Gastroesophageal sphincter (tissue), 4 donors: Measurements from ENCODE around the gene SLC6A5. TPM values are rescaled to one million over a fixed set of nuclear protein-coding genes. Genes with fewer than 3 reads are reported as not detected.

ENCODE experiments used
- ATAC-seq: fragments of 150-250 bp; one replicate; pipeline ENCODE4 v1.9.1; 2016; ENCODE audit warnings: mild to moderate bottlenecking, moderate library complexity
- H3K27ac ChIP-seq, 4 donors: fragments of 200-600 bp; sonication (generic) in 3 of 4; 1 replicate in 3 of 4; 2 replicates in 1 of 4; pipeline ENCODE4 v1.5.1; 2016 to 2019
- H3K27me3 ChIP-seq: fragments of 200-600 bp; sonication (generic); one replicate; pipeline ENCODE4 v1.5.1; 2019
- H3K36me3 ChIP-seq, 2 donors: fragments of 200-600 bp; sonication (generic); one replicate each; pipeline ENCODE4 v1.5.1; 2019; ENCODE audit warnings: control low read depth in 1 of 2
- H3K4me1 ChIP-seq, 3 donors: fragments of 200-600 bp; sonication (generic); 1 replicate in 2 of 3; 2 replicates in 1 of 3; pipeline ENCODE4 v1.5.1; 2016 to 2019; ENCODE audit warnings: control low read depth in 2 of 3
- H3K4me3 ChIP-seq, 2 donors: fragments of 200-600 bp; sonication (generic); one replicate each; pipeline ENCODE4 v1.5.1; 2019; ENCODE audit warnings: mild to moderate bottlenecking in 1 of 2, moderate library complexity in 1 of 2
- H3K9me3 ChIP-seq, 3 donors: fragments of 200-600 bp; sonication (generic); one replicate each; pipeline ENCODE4 v1.5.1; 2017 to 2019; ENCODE audit warnings: control low read depth in 2 of 3
- CTCF ChIP-seq, 4 experiments: fragments of 200-600 bp in 2 of 4; fragments of 450-650 bp in 2 of 4; sonication (generic) in 1 of 4; IDR thresholded peaks; one replicate each; pipeline ENCODE4 v1.5.1; 2017 to 2019; ENCODE audit warnings: antibody characterized with exemption in 4 of 4, mild to moderate bottlenecking in 2 of 4, moderate library complexity in 2 of 4
- EP300 ChIP-seq: sonication (generic); formaldehyde crosslinking; IDR thresholded peaks from one replicate; pipeline ENCODE4 v1.6.1; 2017; ENCODE audit warnings: antibody characterized with exemption, mild to moderate bottlenecking
- POLR2A ChIP-seq, 2 donors: fragments of 450-650 bp; IDR thresholded peaks; one replicate each; pipeline ENCODE4 v1.6.1; 2017; ENCODE audit warnings: antibody characterized with exemption in 2 of 2, mild to moderate bottlenecking in 2 of 2, moderate library complexity in 1 of 2
- POLR2AphosphoS5 ChIP-seq: sonication (generic); formaldehyde crosslinking; IDR thresholded peaks from one replicate; pipeline ENCODE4 v1.6.1; 2017; ENCODE audit warnings: antibody characterized with exemption
- whole genome bisulfite sequencing, 2 donors: methylation state at CpG; one replicate each; pipeline ENCODE4 v1.1.5; 2018; ENCODE audit warnings: low coverage in 1 of 2; 5-methylcytosine and 5-hydroxymethylcytosine counted together
- total RNA-seq, 4 donors: library from RNA; depleted of rRNA; stranded (reverse); fragments of >200 nt; gene quantifications; one replicate each; pipeline ENCODE4 v1.1.0, GENCODE V29; 2016

SLC6A5 gene
- total RNA-seq, 4 donors from 2014 or later = not detected

GRCh38 chr11:20631519-20632168, 32.2 kb downstream of the SLC6A5 start:
- H3K27ac ChIP-seq = no peak overlapping the region
- no peaks in the 10 kb centered on the region for H3K36me3 ChIP-seq
- ATAC-seq = no peak
- TF ChIP-seq EP300 (no peak), POLR2AphosphoS5 (no peak), POLR2A (IDR thresholded peaks at IDR 0.05) (no peak), CTCF (IDR thresholded peaks at IDR 0.05) (no peak)
- H3K9me3 ChIP-seq = peaks cover 0 to 10% (median 0%) of the 10 kb centered on the region in 3 donors
- no peak overlapping the region for H3K4me3 ChIP-seq
- H3K27me3 ChIP-seq = peaks cover 5% of the 10 kb centered on the region
- whole genome bisulfite sequencing, 2 donors = 68 to 73% methylated on average over 2 to 3 of the region's 5 CpGs
- no peaks in the 10 kb centered on the region for H3K4me1 ChIP-seq

GRCh38 chr11:20632169-20632532, 32.7 kb downstream of the SLC6A5 start:
- Histone ChIP-seq H3K27ac (no peak overlapping the region), H3K9me3 (peaks cover 0 to 10% (median 0%) of the 10 kb centered on the region in 3 donors), H3K36me3 (no peaks in the 10 kb centered on the region), H3K27me3 (peaks cover 4% of the 10 kb centered on the region), H3K4me1 (no peaks in the 10 kb centered on the region), H3K4me3 (no peak overlapping the region)
- 55 to 75% methylated on average over 1 of the region's 1 CpG for WGBS, 2 donors
- ATAC-seq = no peak
- no peak for TF ChIP-seq EP300
- no peak for TF ChIP-seq CTCF (IDR thresholded peaks at IDR 0.05)
- TF ChIP-seq POLR2A (IDR thresholded peaks at IDR 0.05) = no peak
- TF ChIP-seq POLR2AphosphoS5 = no peak

- H3K9me3 ChIP-seq = peaks cover 0 to 10% (median 0%) of the 10 kb centered on the region in 3 donors
- H3K4me3 ChIP-seq = no peak overlapping the region
- H3K4me1 ChIP-seq = no peaks in the 10 kb centered on the region
- no peaks in the 10 kb centered on the region for H3K27me3 ChIP-seq
- no peak for ATAC-seq
- TF ChIP-seq EP300 = no peak
- no peak for TF ChIP-seq CTCF (IDR thresholded peaks at IDR 0.05)
- no peak for TF ChIP-seq POLR2AphosphoS5
- no peak for TF ChIP-seq POLR2A (IDR thresholded peaks at IDR 0.05)
- WGBS, 2 donors = 90% methylated on average over 2 of the region's 5 CpGs; no CpG with 5 or more reads in 1 of the 2 donors
- H3K27ac ChIP-seq = no peak overlapping the region
- no peaks in the 10 kb centered on the region for H3K36me3 ChIP-seq
Measured at GRCh38 chr11:20634044-20634443, 34.6 kb downstream of the SLC6A5 start.

GRCh38 chr11:20634781-20635180, 35.4 kb downstream of the SLC6A5 start:
- no peak overlapping the region for H3K4me3 ChIP-seq
- no peaks in the 10 kb centered on the region for H3K4me1 ChIP-seq
- no peaks in the 10 kb centered on the region for H3K27me3 ChIP-seq
- H3K9me3 ChIP-seq = peaks cover 0 to 8% (median 0%) of the 10 kb centered on the region in 3 donors
- H3K36me3 ChIP-seq = no peaks in the 10 kb centered on the region
- no peak overlapping the region for H3K27ac ChIP-seq
- 41 to 47% methylated on average over 6 to 7 of the region's 7 CpGs for WGBS, 2 donors
- no peak for ATAC-seq
- no peak for TF ChIP-seq POLR2A (IDR thresholded peaks at IDR 0.05)
- TF ChIP-seq EP300 = no peak
- TF ChIP-seq CTCF (IDR thresholded peaks at IDR 0.05) = no peak
- no peak for TF ChIP-seq POLR2AphosphoS5

GRCh38 chr11:20638074-20638473, 38.7 kb downstream of the SLC6A5 start:
- 59 to 89% methylated on average over 4 to 5 of the region's 7 CpGs for WGBS, 2 donors

More at GRCh38 chr11:20638074-20638473, 38.7 kb downstream of the SLC6A5 start:
- no peaks in the 10 kb centered on the region for H3K27me3 ChIP-seq
- no peak overlapping the region for H3K27ac ChIP-seq
- no peak for TF ChIP-seq POLR2AphosphoS5
- no peak for TF ChIP-seq EP300
- no peak for TF ChIP-seq POLR2A (IDR thresholded peaks at IDR 0.05)
- TF ChIP-seq CTCF (IDR thresholded peaks at IDR 0.05) = no peak
- no peak overlapping the region for H3K4me3 ChIP-seq
- H3K36me3 ChIP-seq = no peaks in the 10 kb centered on the region
- H3K4me1 ChIP-seq = no peaks in the 10 kb centered on the region
- no peak for ATAC-seq
- H3K9me3 ChIP-seq = no peaks in the 10 kb centered on the region
